Stimulated activated CD4-positive, alpha-beta T cell treated with anti-CD3 and anti-CD28 coated beads, TNF-alpha, amount 100 ng/mL, for 24 hours (primary cell): ENCODE measurements around the gene TMEM214.

ENCODE experiments used
- DNase-seq, 3 experiments: peaks; one replicate each; pipeline ENCODE4 v3.0.0-alpha.2; 2020; ENCODE audit warnings: low read depth in 3 of 3

The TMEM214 gene, protein sequence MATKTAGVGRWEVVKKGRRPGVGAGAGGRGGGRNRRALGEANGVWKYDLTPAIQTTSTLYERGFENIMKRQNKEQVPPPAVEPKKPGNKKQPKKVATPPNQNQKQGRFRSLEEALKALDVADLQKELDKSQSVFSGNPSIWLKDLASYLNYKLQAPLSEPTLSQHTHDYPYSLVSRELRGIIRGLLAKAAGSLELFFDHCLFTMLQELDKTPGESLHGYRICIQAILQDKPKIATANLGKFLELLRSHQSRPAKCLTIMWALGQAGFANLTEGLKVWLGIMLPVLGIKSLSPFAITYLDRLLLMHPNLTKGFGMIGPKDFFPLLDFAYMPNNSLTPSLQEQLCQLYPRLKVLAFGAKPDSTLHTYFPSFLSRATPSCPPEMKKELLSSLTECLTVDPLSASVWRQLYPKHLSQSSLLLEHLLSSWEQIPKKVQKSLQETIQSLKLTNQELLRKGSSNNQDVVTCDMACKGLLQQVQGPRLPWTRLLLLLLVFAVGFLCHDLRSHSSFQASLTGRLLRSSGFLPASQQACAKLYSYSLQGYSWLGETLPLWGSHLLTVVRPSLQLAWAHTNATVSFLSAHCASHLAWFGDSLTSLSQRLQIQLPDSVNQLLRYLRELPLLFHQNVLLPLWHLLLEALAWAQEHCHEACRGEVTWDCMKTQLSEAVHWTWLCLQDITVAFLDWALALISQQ

DNA sequence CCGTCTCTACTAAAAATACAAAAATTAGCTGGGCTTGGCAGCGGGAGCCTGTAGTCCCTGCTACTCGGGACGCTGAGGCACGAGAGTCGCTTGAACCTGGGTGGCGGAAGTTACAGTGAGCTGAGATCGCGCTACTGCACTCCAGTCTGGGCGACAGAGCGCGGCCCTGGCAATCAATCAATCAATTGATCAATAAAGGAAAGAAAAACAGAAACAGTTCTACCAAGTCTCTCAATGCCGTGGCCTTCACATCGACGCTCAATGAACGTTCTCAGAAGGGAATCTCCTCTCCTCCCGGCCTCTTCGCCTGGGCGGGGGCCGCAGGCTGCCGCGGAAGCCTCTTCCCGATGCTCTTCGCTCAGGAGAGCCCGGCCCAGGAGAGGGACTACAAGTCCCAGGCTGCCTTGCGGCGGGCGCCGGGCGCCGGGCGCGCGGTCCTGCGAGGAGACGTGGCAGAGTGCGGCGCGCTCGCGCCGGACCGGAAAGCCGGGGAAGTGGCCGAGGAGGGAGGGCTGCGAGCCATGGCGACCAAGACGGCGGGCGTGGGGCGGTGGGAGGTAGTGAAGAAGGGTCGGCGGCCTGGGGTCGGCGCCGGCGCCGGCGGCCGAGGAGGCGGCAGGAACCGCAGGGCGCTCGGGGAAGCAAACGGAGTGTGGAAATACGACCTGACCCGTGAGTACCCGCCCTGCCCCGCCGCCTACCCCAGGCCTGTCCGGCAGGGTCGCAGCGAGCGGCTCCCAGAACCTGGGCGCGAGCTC, at the start of gene TMEM214:
Gene TMEM214, plus strand, starts transcription at position 471 of the 758 bp plus-strand sequence. Its CDS starts 51 bp downstream, at position 522.
- peak; percentile 59 to 87 (median 73) for DNase-seq

DNA sequence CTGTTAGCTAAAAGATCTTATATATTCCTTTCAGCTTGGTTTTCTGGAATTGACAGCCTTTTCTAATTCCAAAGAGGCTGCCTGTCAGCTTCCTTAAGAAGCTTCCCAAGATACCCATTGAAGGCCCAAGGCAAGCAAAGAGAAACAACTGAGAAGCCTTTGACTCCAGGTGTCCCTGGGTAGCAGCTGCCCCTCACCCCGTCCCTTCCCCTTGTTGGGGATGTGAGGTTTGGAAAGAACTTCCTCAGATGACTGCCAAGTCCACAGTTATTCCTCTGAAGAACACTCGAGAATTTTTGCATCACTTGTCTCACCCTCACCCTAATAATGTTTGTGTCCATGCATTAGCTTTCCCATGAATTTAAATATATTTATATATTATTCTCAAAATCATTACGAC, 49.0 kb upstream of the TMEM214 start:
- DNase-seq = no peak

DNA sequence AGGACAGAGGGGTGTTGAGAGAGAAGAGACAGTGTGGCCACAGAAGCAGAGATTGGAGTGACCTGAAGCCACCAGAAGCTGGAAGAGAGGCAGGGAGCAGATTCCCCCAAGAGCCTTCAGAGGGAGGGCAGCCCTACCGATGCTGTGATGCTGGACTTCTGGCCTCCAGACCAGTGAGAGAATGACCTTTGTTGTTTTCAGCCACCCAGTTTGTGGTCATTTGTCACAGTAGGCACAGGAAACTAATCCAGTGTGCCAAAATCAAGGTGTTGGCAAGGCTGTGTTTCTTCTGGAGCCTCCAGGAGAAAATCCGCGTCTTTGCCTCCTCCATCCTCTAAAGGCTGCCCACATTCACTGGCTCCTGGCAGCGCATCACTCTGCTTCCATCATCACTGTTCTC, 47.0 kb upstream of the TMEM214 start:
- no peak for DNase-seq

DNA sequence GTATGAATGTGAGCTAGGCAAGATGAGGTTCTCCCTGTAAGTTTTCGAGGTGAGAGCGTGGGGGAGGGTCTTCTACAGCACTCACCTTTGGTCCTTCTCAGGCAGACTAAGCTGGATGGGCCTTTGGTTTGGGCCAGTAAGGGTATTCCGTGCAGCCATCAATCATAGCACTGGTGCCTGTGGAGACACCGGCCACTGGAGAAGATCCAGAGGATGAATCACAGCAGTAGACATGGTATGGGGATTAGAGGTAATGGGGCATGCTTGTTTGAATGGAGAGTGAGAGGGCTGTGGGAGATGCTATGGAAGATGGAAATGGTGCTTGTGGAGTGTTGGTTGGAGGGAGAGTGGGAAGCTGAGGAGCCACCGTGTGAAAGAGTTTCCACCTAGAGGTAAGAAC, 46.2 kb upstream of the TMEM214 start:
- DNase-seq = no peak

DNA sequence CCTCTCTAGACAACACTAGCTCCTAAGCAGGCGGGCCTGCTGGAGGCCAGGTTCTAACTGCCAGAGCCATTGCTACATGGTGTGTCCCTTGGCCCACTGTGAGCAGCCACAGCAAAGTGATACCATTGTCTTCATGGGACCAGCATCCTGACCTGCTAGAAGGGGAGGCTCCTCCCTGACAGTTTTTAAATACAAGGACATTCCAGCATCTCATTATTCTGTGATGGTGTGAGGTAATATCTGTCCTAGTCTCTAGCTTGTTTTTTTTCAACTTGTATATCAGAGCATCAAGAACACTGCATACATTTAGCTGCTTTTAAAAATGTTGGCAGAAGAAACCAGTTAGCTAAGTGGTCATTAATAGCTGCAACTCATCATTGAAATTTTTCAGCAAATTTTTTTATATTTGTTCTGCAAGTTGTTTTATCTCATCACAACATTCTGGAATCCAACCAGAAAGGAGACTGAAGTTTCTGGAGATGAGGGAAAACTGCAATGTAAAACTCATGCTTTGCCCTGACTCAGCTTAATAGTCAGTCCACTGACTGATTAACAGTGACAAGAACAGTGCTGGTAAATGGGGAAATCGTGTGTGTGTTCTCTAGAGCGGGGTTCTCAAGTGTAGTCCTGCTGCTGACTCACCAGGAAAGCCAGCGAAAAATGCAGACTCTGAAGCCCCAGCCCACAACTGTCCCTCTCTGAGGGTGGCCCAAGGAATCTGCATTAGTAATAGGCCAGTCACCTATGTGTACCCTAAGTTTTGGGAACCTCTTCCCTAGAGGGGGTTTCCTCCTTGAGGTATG, 44.5 kb upstream of the TMEM214 start:
- DNase-seq = no peak

DNA sequence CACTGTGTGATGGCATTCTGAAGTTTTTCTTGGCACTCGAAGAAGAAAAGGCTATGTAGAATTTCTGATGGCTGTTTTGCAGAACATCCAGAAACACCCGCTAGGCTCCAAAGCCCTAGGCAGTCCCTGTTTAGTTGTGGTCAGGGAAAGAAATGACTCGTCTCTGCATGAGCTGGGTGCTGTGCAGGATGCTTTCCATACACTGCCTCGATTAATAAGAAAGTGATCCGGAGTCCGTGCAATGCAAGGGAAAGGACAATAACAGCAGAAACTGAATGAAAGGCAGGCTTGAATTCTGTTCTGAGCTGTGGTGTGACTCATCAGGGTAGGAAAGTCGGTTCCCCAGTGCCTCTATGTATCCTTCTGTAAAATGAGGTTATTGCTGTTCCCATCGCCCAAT, 43.6 kb upstream of the TMEM214 start:
- DNase-seq = no peak

DNA sequence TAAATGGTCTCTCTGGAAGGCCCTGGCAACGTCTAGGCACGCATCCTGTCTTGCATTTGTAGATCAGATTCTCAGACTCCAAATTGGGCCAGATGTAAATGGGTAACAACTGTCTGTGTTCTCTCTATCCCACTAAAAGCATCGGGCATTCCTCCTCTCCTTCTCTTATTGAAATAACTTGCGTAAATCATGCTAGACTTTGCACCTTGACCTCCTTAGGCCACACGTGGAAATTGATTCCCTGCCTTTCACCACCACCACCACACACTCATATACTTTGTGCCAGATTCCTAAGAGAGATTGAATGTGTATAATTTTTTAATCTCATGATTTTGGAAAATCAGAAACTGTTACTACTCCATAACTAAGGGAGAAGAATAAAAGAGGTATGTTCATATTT, 41.0 kb upstream of the TMEM214 start:
- no peak for DNase-seq

DNA sequence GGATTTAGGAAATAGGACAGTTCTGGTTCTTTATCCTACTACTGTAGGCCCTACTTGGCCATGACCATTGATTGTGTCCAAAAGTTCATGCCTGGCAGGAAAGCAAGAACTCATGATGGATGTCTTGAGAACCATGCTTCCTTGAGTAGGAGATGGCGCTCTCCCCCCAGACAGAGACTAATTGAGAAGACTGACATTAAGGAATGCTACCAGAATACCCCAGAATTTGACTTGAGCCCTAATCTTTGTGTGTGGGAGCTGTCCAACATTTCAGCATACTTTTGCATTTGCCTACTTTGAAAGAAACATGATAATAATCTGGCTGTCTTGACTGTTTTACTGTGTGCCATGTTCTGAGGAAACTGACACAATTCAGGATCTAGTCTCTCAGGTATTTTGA, 39.0 kb upstream of the TMEM214 start:
- DNase-seq = no peak

DNA sequence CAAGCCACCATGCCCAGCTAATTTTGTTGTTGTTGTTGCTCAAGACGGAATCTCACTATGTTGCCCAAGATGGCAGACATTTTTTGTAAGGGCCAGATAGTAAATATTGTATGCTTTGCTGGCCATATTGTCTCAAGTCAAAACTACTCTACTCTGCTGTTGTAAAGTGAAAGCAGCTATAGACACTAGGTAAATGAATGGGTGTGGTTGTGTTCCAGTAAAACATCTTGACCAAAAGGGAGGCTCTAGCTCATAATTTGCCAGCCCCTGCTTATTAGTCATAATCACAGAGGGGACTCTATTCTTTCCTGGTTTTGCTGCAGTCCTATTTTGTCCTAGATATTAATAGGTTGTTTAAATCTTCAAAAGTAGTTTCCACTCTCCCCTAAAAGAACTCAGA, 37.8 kb upstream of the TMEM214 start:
- DNase-seq = no peak

DNA sequence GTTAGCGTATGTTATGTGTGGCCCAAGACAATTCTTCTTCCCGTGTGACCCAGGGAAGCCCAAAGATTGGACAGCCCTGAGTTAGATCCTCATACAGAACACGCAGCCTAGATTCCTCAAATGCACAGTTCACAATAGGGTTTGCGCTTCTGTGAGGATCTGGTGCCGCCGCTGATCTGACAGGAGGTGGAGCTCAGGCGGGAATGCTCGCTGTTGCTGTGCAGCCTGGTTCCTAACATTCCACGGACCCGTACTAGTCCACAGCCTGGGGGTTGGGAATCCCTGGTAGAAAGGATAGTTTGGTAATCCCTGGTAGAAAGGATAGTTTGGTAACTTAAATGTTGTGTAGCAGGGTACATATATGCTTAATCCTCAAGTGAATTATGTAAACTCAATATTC, 35.4 kb upstream of the TMEM214 start:
- DNase-seq = no peak

DNA sequence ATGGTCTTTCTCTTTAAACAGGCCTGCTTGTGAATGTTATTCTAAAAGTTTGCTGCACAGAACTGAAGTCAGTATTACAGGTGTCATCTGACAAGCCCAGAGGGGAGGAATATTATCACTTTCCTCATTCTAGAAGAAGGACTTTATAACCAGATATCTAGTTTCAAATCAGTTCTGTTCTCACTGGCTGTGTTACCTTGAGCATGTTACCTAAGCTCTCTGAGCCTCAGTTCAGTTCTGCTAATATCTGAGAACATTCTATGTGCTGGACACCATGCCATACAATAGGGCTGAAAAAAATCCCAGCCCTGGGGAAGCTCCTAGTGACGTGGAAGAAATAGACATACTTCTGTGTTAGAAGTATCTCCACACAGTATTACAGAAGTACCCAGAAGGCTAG, 34.4 kb upstream of the TMEM214 start:
- DNase-seq = no peak

DNA sequence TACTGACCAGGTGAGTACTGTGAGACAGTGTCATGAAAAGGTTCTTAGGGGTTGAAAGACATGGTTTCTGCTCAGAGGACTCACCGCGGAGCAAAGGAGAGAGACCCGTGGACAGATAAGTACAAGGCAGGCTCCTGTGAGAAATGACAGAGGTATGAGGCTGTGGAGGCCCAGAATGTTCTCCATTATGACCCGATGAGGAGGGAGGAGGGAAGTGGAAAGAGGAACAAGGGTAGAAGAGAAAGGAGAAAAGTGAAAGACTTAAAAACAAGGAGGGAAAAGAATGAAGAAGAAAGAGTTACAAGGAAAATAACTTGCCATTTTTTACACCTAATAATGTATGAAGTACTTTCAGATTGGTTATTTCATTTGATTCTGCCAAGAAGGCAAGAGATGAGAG, 32.5 kb upstream of the TMEM214 start:
- DNase-seq = no peak

DNA sequence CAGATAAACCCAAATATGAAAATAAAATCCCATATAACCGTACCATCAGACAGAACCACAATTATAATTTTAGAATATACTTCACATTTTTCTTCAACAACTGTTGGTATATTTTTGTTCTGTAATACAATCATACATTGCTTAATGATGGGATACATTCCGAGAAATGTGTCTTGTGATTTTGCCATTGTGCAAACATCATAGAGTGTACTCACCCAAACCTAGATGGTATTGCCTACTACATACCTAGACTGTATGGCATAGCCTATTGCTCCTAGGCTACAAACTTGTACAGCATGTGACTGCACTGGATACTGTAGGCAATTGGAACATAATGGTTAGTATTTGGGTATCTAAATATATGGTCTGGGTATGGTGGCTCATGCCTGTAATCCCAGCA, 31.8 kb upstream of the TMEM214 start:
- DNase-seq = no peak

DNA sequence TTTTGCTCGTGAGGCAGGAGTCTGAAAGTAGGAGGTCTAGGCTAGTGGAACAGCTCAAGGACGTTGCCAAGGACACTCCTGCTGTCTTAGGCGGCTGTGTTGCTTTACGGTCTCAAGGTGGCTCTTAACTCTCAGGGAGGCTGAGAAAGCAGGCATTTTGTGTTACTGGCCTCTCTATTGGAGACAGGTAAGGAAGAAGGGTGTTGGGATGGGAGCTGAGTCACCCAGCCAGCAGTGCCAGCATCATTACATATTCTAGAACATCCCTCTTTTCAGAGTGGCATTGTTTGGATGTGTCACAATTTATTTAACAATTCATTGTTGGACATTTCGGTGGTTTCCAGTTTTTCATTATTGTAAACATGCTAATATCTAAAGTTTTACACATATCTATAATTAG, 30.8 kb upstream of the TMEM214 start:
- no peak for DNase-seq

DNA sequence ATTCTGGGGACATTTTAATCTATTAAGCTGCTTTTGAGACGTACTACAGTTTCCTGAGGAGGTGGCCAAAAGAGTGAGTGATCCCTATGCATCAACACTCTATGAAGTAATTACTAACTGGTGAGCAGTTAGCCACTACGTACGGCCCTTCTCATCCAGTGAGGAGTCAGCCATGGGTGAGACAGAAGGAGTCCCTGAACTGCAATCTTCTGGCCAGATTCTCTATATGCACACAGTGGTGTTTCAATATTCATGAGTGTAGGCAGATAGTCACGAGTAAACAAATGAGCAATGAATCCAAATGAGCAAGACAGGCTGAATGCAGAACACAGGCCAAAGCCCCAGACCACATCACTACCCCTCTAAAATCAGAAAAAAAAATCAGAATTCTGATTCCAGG, 29.8 kb upstream of the TMEM214 start:
- no peak for DNase-seq

DNA sequence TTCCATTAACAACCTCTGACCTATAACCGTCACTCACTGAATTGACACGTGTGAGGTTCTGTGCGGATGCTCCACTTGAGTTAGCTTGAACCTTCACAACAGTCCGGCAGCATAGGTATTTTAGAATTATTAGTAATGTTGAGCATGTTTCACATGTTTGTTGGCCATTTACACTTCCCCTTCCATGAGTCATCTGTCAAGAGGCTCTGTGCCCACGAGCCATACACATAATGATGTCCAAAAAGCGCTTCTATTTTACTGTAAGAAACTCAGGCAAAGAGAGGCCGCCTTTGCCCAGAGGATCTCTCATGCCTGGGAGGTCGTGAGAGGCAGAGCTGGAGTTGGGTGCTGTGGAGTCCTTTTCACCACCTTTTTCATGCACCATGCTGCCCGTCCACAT, 28.9 kb upstream of the TMEM214 start:
- no peak for DNase-seq

DNA sequence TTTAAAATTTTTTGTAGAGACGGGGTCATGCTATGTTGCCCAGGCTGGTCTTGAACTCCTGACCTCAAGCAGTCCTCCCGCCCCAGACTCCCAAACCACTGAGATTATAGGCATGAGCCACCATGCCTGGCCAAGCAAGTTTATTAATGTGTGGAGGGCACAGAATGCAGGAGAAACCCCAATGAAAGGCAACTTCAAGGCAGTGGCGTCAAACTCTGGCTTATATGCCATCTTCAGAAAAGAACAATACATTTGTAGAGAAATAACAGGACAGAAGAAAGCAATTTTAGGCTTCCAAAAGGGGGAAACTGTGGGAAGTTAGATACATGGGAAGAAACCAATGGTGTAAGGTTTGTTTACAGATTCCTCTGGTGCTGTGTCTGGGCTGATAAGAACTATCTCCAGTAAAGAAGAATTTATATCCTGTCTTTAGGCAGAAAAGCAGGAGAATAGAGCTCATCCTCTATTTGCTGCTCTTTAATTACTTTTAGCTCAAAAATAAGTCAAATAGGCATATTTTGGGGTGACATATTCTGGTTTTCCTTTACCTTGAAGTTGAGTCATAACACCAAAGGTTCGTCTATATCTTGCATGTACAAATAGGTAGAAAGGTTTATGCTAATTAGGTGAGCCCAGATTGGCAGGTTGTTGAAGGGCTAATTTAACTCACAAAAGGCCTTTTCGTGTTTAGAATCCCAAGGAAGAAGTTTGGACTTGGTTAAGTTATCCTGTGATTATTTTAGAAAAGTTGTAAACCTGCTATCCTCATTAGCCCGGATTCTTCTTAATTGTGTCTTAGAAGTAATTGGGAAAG, 26.0 kb upstream of the TMEM214 start:
- DNase-seq = no peak

DNA sequence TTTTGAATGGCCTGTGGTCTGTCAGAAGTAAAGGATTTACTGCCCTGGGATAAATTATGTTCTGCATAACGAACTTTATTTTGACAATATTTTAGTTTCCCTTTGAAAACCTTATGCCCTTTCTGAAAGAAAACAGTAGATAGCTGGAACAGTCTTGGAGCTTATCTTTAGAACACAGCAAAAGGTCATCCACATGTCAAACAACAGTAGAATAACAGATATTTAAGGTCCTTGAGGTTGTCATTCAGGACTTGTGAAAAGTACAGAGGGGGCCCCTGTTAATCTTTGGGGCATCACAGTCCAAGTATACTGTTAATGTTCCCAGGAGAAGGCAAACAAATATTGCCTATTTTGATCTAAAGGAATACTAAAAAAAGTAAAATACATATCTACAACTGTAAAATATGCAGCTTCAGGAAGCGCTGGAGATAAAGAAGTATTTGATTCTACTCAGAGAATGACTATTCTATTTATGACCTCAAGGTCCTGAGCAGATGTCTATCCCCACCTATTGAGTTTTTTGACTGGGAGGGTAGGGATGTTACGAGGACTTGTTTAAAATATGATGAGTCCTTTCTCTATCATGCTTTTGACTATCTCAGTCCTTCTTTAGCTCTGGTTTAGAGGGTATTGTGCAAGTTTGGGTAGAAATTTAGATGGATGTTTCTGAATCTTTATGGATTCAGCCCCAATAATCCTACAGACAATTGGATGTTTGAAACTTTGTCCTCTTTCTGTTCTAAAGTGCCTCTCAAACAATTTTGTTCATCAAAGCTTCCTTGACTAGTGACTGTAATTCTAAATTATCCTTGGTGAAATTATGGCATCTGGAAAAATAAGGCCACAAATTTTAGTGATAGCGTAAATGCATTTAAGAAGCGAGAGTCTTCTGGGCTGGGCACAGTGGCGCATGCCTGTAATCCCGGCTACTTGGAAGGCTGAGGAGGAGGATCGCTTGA, 25.1 kb upstream of the TMEM214 start:
- no peak for DNase-seq

DNA sequence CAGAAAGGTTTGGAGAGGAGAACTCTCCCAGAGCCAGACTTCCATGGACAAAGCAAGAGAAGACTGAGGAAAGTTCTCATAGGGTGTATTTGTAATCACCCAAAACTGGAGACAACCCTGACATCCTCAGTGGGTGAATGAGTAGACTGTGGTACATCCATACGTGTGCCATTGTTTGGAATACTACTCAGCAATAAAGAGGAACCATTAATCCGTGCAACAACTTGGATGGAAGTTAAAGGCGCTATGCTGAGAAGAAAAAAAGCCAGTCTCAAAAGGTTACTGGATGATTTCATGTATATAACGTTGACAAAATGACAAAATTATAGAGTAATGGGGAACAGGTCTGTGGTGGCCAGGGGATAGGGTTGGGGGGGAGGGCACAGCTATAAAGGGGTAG, 24.1 kb upstream of the TMEM214 start:
- no peak for DNase-seq

DNA sequence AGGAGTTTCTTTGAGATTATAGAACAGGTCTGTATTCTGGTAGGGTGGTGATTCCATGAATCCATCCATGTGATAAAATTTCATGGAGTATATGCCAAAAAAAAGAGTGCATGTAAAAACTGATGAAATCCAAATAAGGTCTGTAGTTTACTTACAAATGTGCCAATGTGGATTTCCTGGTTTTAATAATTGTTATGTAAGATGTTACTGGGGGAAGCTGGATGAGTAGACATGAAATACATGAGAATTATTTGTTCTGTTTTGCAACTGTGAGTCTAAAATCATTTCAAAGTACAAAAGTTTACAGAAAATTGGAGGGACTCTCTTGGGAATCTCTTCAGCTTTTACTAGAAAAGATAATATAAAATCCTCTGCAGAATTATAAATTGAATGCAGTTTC, 23.7 kb upstream of the TMEM214 start:
- no peak for DNase-seq
